Smooth muscle cell of the brain vasculature (primary cell): ENCODE measurements around the gene MPRIP.

Experiments used
- DNase-seq: peaks from one replicate; pipeline ENCODE4 v3.0.0-alpha.2; 2012; ENCODE audit warnings: low read depth, low spot score

MPRIP gene

GRCh38 chr17:17206124-17206912, 164.1 kb downstream of the MPRIP start, which contains the start of gene PLD6:
Gene PLD6 (minus strand): TSS chr17:17206333. CDS start chr17:17206286, 47 bp downstream.
- no peak for DNase-seq

- no peak for DNase-seq
Observed at GRCh38 chr17:17206913-17207335, 164.7 kb downstream of the MPRIP start.

GRCh38 chr17:17207998-17208397, 165.7 kb downstream of the MPRIP start:
- no peak for DNase-seq

GRCh38 chr17:17213775-17214174, 171.5 kb downstream of the MPRIP start:
- no peak for DNase-seq

DNA sequence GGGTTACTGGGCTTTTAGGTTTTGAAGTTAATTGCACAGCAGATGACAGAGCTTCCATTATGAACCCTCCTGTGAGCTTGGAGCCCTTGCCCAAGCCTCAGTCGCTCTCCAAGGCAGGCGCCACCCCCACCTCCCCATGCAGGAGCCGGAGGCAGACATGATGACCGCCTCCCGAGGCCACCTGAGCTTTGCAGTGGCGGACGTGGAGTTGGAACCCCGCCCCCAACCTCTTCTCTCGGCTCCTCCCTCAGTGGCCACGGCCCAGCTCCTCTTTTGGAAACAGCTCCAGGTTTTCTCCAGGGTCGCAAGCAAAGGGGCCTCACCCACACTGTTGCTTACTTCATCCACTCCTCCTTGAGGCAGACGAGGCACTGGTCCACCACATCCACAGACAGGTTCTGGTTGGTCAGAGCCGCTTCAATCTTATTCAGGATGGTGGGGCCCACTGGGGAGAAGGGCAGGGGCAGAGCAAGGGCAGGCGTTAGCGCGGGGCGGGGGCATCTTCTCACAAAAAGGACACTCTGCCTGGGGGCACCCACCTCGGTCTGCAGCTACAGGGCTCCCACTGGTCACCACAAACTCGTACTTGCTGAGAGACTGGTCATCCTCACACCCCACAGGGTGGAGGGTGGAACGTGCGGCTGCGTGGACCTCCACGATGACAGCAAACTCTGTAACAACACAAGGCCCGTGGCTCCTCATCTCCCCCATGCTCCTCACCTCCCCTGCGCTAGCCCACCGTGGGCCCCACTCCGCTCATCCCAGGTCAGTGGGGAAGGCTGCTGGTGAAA, 172.6 kb downstream of the MPRIP start:
- no peak for DNase-seq

DNA sequence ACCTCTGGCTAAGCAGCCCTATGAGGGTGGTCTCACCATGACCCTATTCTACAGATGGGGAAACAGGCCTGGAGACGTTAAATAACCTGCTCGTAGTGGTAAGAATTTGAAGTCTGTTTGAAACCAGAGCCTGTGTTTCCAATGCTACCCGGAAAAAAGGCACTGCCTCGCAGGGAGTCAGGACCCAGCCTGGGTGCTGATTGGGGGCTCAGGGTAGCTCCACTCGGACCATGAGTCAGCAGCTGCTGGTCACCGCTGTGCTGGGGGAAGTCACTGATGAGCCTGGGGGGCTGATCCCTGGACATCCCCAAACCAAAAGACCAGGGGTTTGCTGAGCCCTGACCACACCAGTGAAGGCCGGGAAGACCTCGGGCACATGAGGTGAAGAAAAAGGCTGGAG, 173.3 kb downstream of the MPRIP start:
- no peak for DNase-seq

GRCh38 chr17:17216236-17216635, 174.0 kb downstream of the MPRIP start:
- no peak for DNase-seq

DNA sequence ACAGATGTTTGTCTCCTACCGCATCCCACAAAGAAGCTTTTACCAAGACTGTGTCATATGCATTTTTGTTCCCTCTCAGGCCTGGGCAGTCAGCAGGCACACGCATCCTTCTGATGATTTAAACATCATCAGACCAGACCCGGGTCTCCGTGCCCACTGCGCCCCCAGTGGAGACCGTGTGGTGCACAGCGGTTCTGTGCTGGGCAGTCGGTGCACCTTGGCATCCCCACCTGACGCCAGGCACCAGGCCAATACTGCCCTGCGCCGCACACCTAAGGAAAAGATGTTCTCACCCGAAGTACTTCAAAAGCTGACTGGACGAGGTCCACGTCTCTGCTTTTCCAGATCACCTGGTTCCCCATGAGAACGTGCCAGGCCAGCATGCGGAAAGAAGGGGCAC, 174.5 kb downstream of the MPRIP start:
- no peak for DNase-seq

GRCh38 chr17:17217995-17218394, 175.7 kb downstream of the MPRIP start:
- DNase-seq = no peak

DNA sequence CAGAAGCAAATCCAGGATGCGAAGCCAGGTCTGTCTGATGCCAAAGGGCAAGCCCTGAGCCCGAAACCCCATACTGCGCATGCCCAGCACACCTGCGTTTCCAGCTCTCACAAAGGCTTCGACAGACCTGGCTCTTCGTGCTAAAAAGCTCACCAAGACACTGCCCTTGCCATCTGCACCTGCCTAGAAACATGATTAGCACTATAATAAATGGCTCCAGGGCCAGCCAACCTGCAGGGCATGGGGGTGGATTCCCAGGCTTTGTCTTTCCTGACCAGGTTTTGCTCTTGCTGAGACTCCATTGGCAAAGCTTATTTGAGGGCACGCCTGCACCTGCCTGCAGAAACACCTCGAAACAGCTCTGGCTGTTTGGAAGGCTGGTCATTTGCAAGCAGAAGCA, 178.3 kb downstream of the MPRIP start:
- no peak for DNase-seq

GRCh38 chr17:17221329-17221728, 179.1 kb downstream of the MPRIP start:
- DNase-seq = no peak

GRCh38 chr17:17223736-17224135, 181.5 kb downstream of the MPRIP start:
- DNase-seq = no peak

DNA sequence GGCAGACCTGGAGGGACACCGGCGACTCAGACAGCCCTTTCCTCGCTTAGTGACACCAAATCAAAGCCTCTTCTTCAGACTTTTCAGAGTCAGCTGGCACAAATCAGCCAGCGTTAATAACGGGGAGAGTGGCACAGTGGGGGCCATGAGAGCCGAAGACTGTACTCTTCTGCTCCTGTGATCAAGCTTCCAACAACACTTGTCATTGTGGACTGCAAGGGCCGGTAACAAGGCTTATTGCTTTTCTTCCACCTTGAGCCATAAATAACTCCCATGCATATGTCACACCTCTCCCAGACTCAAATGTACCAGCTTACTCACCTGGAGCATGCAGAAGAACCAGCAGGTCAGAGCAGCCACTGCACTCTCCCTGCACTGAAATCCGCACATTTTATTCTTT, 181.9 kb downstream of the MPRIP start:
- DNase-seq = no peak

DNA sequence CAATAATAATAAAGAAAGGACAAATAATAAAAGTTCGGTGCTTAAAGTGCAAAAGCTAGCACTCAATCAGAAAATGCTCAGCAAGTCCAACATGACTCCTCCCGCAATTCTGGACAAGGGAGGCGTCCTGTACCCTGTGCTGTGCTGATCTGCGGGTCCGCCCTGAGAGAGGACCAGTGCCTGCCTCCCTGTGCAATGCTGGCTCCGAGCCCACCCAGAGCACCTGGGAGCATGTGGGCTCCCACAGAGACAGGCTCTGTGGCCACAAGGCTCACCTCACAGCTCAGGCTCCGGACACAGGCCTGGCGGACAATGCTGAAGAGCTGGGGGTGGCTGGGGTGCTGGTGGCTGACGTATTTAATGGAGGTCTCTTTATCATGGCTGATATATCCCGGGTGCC, 183.6 kb downstream of the MPRIP start:
- no peak for DNase-seq

GRCh38 chr17:17226451-17227265, 184.4 kb downstream of the MPRIP start:
- no peak for DNase-seq

DNA sequence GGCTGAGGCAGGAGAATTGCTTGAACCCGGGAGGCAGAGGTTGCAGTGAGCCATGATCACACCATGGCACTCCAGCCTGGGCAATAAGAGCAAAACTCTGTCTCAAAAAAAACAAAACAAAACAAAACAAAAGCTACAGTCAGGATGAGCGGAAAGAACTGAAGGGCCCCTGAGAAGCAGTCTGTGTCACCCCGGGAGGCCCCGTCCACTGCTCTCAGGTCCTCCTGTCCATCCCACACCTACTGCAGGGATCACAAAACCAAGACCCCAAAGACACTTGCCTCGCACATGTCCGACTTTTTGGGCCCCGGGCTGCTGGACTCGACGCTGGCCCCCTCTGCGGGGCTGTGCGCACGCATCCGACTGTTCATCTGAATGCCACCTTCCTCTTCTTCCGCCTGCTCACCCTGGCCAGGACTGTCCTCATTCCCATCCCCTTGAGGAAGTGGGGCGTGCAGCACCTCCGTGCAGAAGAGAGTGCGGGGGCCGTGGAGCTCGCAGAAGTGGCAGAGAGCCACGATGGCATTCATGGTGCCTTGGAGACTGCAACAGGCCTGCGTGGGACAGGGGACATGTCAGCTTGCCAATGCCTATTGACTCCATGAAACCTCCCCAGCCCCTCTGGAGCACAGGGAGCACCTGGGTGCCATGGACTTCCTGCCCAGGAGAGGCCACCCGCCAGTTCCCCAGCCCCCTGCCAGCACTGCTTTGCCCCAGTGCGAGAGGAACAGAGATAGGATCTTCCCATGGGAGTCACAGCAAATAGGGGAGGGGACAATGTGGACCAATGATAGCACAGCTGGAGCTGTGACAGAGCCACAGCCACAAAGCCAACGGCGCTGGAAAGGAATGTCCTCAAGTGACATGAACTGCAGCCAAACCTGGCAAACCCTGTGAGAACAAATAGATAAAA, 185.6 kb downstream of the MPRIP start:
- no peak for DNase-seq

DNA sequence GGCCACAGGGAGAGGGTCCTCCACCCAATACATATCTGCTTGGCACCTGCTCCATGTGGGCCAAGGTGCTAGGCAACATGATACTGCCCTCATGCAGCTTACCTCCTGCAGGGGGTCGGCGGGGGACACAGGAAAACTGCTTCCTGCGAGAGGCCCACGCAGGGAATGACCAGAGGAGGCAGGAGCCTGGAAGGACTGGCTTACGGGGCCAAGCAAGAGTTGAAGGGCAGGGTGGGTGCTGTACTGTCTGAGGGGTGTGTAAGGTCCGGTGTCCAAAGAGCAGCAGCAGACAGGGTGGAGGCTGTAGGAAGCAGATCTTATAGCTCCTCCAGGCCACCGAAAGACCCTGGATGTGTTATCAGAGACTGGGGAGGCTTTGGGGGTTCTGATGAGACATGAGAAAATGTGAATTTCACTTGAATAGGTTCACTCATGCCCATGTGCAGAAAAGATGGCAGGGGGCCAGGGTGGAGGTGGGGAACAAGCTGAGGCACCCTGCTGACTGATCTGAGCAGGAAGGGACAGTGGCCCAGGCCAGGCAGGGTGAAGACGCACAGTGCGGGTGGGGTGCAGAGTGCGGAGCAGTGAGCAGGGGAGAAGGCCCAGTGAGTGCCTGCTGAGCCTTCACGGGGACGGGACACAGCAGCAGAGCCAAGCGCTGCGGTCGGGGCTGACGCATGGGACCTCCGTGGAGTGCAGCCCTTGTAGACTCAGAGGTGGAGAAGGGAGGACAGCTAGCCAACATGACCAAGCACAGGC, 186.4 kb downstream of the MPRIP start:
- DNase-seq = no peak

- no peak for DNase-seq
Observed at GRCh38 chr17:17229416-17230384, 187.4 kb downstream of the MPRIP start.
